GM19395 (cell line): Measurements from ENCODE around the gene S1PR2.
"Not testable (repeated sequence)": the region's sequence is repeated elsewhere in the genome, so short reads cannot be mapped to it uniquely, and the experiment has no call there.

Source experiments
- ATAC-seq: cut with Tn5 transposase; IDR thresholded peaks from one replicate; pipeline ENCODE4 v1.9.1; 2021; ENCODE audit warnings: mild to moderate bottlenecking, moderate library complexity; ENCODE audit not compliant: unreplicated experiment

Gene S1PR2

DNA sequence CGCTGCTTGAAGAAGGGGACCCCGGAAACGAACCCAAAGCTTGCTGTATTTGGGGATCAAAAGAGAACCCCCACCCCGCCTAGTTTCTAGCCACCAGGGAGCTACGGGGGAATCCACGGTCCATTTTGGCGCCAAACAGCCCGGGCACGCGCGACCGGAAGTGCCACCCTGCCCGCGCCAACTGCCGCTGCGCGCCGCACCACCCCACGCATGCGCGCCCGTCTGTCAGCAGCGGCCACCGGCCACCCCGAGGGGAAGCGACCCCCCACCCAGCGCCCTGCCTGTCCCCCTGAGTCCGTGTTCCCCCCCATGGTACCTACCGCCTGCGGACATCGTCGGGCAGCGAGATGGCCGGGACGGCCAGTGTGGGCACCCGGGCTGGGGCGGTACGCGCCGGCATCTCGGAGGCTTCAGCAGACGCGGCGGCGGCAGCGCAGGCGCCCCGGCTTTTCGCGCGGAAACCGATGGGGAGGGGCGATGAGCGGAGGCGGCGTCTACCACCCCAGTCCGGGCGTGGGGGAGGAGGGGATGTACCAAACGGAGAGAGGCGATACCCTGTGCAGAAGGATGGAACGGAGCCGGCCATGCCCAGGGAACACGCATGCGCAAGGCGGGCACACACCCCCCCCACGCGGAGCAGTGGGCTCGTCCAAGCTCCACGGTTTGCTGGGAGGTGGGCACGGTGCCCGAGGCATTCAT, 36.5 kb downstream of the S1PR2 start, which contains the start of gene DNMT1:
DNMT1 (minus strand) TSS at position 454 of the 699 bp plus-strand sequence; CDS start at position 400, 54 bp downstream.
- ATAC-seq: peak; percentile 72

DNA sequence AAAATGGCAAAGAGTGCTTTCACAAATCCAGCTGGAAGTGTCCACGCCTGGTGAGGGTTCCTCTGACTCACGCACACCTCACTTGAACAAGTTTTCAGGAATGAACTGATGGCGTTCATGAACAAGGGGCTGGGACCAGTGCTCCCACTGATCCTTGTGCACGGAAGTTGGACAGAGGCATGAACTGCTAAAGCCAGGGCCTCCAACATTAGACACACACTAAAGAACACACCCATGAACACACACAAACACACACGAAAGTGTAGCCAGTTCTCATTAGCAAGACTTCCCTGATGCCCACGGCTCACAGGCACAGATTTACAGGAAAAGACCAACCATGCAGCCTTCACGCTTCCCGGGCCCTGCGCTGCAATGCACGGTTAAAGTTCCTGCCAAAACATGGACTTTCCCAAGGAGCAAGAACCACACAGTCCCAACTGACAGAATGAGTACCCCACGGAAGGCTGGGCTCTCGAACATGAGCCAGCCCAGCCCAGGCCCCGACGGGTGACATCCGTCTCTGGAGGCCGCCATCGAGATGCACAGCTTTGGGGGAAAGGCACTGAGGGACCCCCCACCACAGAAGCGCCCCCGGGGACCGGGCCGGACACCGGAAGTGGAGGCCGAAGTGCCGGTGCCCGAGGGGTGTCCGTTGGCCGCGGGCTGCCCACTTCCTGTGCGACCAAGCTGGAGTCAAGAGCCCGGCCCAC, 37.2 kb downstream of the S1PR2 start:
- ATAC-seq: peak; percentile 6

DNA sequence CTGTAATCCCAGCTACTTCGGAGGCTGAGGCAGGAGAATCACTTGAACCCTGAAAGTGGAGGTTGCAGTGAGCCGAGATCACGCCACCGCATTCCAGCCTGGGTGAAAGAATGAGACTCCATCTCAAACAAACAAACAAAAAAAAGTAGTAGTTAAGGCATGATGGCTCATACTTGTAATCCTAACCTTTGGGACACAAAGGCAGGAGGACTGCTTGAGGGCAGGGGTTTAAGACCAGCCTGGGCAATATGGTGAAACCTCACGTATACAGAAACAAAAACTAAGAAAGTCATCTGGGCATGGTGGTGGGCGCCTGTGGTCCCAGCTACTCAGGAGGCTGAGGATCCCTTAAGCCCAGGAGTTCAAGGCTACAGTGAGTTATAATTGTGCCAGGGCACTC, 38.2 kb downstream of the S1PR2 start:
- ATAC-seq: no peak

- ATAC-seq: no peak
Measured at GRCh38 chr19:10191347-10191746, 39.8 kb downstream of the S1PR2 start.

- ATAC-seq: no peak
Measured at GRCh38 chr19:10190026-10190425, 41.1 kb downstream of the S1PR2 start.

DNA sequence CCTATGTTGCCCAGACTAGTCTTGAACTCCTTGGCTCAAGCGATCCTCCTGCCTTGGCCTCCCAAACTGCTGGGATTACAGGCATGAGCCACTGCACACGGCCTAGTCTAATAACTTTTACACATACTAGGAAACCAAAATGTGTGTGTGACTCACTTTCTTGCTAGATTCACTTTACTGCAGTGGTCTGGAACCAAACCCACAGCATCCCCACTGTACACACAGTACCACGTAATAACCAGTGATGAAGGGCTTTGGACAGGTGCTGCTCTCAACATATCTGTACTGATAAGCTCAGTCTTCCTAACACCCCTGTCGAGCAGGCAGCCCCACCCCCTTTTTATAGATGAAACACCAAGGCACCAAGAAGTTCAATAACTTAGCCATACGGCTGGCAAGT, 41.5 kb downstream of the S1PR2 start:
- ATAC-seq: no peak

DNA sequence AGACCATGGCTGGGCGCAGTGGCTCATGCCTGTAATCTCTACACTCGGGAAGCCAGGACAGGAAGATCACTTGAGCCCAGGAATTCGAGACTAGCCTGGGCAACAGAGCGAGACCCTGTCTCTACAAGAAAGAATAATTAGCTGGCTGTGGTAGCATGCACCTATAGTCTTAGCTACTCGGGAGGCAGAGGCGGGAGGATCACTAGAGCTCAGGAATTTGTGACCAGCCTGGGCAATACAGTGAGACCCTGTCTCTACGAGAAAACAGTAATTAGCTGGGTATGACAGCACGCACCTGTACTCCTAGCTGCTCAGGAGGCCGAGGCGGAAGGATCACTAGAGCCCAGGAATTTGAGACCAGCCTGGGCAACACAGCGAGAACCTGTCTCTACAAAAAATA, 43.8 kb downstream of the S1PR2 start:
- ATAC-seq: no peak

GRCh38 chr19:10184636-10185035, 46.5 kb downstream of the S1PR2 start:
- ATAC-seq: no peak

DNA sequence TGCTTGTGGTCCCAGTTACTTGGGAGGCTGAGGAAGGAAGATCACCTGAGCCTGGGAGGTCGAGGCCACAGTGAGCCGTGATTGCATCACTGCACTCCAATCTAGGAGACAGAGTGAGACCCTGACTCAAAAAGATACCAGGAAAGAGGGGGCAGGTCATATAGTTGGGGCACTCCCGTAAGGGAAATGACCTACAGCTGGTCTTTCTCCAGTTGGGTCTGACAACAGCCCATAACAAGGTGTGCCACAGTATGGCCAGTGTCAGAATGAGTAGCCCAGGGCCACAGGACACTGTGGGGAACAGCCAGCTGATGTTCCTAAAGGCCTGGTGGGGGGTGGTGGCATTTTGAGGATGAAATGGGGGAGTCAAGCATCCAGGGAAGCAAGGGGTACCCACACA, 47.2 kb downstream of the S1PR2 start:
- no peak for ATAC-seq

DNA sequence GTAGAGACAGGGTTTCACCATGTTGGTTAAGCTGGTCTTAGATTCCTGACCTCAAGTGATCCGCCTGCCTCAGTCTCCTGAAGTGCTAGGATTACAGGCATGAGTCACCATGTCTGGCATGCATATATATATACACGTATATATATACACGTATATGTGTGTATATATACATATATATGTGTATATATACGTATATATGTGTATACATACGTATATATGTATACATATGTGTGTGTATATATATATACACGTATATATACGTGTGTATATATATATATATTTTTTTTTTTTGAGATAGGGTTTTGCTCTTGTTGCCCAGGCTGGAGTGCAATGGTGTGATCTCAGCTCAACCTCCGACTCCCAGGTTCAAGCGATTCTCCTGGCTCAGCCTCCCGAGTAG, 48.3 kb downstream of the S1PR2 start:
- ATAC-seq: no peak

GRCh38 chr19:10182076-10182475, 49.1 kb downstream of the S1PR2 start:
- ATAC-seq: no peak

GRCh38 chr19:10180459-10180858, 50.7 kb downstream of the S1PR2 start:
- ATAC-seq: no peak

DNA sequence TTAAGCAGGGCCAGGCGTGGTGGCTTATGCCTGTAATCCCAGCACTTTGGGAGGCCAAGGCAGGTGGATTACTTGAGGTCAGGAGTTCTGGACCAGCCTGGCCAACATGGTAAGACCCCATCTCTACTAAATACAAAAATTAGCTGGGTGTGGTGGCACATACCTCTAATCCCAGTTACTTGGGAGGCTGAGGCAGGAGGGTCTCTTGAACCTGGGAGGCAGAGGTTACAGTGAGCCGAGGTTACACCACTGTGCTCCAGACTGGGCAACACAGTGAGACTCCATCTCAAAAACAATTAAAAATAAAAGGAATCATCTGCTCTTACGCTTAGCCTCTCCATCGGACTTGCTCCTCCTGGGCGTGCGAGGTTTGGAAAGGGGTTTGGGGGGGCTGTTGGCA, 51.1 kb downstream of the S1PR2 start:
- not testable (repeated sequence) for ATAC-seq

DNA sequence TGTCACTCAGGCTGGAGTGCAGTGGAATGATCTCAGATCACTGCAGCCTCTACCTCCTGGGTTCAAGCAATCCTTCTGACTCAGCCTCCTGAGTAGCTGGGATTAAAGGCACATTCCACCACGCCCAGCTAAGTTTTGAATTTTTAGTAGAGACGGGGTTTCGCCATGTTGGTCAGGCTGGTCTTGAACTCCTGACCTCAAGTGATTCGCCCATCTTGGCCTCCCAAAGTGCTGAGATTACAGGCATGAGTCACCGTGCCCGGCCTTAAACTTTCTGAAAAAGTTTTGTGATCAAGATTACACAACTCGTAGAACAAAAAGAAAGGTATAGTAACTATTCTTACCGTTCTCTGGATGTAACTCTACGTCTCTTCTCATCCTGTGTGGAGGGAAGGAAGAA, 57.6 kb downstream of the S1PR2 start:
- no peak for ATAC-seq
